Stimulated activated CD4-positive, alpha-beta T cell treated with anti-CD3 and anti-CD28 coated beads, Interleukin-1b, Interleukin-23, amount 100 ng/mL, for 4 hours (primary cell): ENCODE results near the gene EDA.
"Not testable (repeated sequence)": the region's sequence is repeated elsewhere in the genome, so short reads cannot be mapped to it uniquely, and the experiment has no call there.

Experiments used
- DNase-seq, 2 donors: peaks; one replicate each; pipeline ENCODE4 v3.0.0-alpha.2; 2020; ENCODE audit warnings: low read depth in 2 of 2

The EDA gene

GRCh38 chrX:69951753-69952152 is 335.8 kb downstream of the EDA start:
- no peak for DNase-seq

GRCh38 chrX:69959712-69960111 is 343.8 kb downstream of the EDA start:
- no peak for DNase-seq

- DNase-seq, result no peak
Observed at GRCh38 chrX:69961365-69962072, 345.6 kb downstream of the EDA start.

GRCh38 chrX:69968950-69969349 is 353.0 kb downstream of the EDA start:
- DNase-seq, result no peak

- no peak for DNase-seq
Observed at GRCh38 chrX:69969460-69969859, 353.5 kb downstream of the EDA start.

GRCh38 chrX:69987691-69988090 is 371.8 kb downstream of the EDA start:
- no peak for DNase-seq

GRCh38 chrX:69988955-69989394 is 373.1 kb downstream of the EDA start:
- DNase-seq, result no peak

- DNase-seq, result no peak
Observed at GRCh38 chrX:69991685-69992084, 375.8 kb downstream of the EDA start.

- no peak for DNase-seq
Observed at GRCh38 chrX:69993494-69993893, 377.6 kb downstream of the EDA start.

- no peak for DNase-seq
Observed at GRCh38 chrX:69995362-69996112, 379.6 kb downstream of the EDA start.

GRCh38 chrX:69996113-69996468 is 380.2 kb downstream of the EDA start:
- DNase-seq, result no peak

- DNase-seq, result not testable (repeated sequence)
Observed at GRCh38 chrX:69998299-69998698, 382.4 kb downstream of the EDA start.

- DNase-seq, result no peak
Observed at GRCh38 chrX:70001269-70001668, 385.4 kb downstream of the EDA start.

- DNase-seq, result no peak
Observed at GRCh38 chrX:70001708-70002341, 385.9 kb downstream of the EDA start.

GRCh38 chrX:70007946-70008345 is 392.0 kb downstream of the EDA start:
- DNase-seq, result no peak

GRCh38 chrX:70009049-70009448 is 393.1 kb downstream of the EDA start:
- DNase-seq, result no peak

GRCh38 chrX:70009970-70010369 is 394.1 kb downstream of the EDA start:
- DNase-seq, result no peak

- no peak for DNase-seq
Observed at GRCh38 chrX:70012756-70013155, 396.8 kb downstream of the EDA start.

- no peak for DNase-seq
Observed at GRCh38 chrX:70013466-70014381, 397.8 kb downstream of the EDA start.

- DNase-seq, result no peak
Observed at GRCh38 chrX:70016513-70016912, 400.6 kb downstream of the EDA start.

GRCh38 chrX:70022616-70023015 is 406.7 kb downstream of the EDA start:
- no peak for DNase-seq

- DNase-seq, result no peak
Observed at GRCh38 chrX:70025464-70025863, 409.6 kb downstream of the EDA start.
